GM13977 (cell line): Measurements from ENCODE around the gene PACC1.

Source experiments
- DNase-seq: peaks from one replicate; pipeline ENCODE4 v3.0.0; 2012; ENCODE audit warnings: low spot score
- CTCF ChIP-seq: IDR thresholded peaks from 2 replicates; pipeline ENCODE4 v1.5.1; 2012; ENCODE audit warnings: mild to moderate bottlenecking, control low read depth; ENCODE audit not compliant: insufficient read depth; ENCODE audit errors: extremely low read depth, missing control alignments
- in situ Hi-C: fragments of 300-500 bp; cut with MboI; formaldehyde crosslinking; loops from one replicate; pipeline ENCODE4 v1.12.0; 2022; ENCODE audit warnings: low sequenced_read_pairs, low pct_unique_long_range_greater_than_20kb, mixed read lengths, inconsistent platforms; ENCODE audit not compliant: unreplicated experiment

The PACC1 gene

GRCh38 chr1:212457740-212458338, 43.2 kb upstream of the PACC1 start:
- TF ChIP-seq CTCF: peak; percentile 81
- in situ Hi-C loops: loop anchor here (25.0 kb wide), 1 partner anchor 529 kb away; no protein-coding TSS in a partner anchor
- DNase-seq: peak; percentile 73

DNA sequence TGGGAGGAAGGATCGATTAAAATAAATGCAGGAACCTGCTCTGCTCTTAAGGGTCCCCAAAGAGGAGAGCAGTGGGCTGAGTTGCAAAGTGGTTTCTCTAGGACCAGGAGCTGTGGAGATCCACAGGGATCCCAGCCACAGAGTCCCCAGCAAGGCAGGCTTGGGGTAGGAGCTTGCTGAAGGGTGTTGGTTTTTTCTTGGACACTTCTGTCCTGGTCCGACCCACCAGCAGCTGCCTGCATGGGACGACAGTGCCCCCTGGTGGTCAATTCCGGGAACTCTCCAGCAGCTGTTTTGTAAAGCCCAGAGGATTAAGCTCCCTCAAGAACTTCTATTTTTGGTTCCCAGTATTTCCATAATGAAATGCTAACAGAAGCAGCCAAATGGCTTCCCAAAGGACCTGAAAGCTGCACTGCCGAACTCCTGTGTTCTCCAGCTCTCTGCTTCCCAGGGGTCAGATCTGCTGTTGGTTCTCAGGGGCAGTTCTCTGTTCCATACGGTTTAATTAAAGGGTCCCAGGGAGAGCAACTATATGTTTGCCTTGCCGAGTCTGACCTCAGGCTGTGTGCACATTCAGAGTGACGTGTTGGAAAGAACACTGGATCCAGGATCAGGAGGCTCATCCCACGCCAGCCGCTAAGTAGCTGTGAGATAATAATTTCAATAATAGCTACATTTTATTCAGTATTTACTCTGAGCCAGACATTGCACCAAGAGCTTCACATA, 41.3 kb upstream of the PACC1 start:
- DNase-seq: peak; percentile 83
- peak; percentile 92 for TF ChIP-seq CTCF
- in situ Hi-C loops: loop anchor here (25.0 kb wide), 1 partner anchor 531 kb away; no protein-coding TSS in a partner anchor

- DNase-seq: no peak
- in situ Hi-C loops: loop anchor here (25.0 kb wide), 1 partner anchor 532 kb away; no protein-coding TSS in a partner anchor
- no peak for TF ChIP-seq CTCF
These were observed 40.7 kb upstream of the PACC1 start for GRCh38 chr1:212455401-212455800.

GRCh38 chr1:212454741-212455140, 40.1 kb upstream of the PACC1 start:
- TF ChIP-seq CTCF: no peak
- DNase-seq: no peak
- in situ Hi-C loops: loop anchor here (25.0 kb wide), 1 partner anchor 533 kb away; no protein-coding TSS in a partner anchor

DNA sequence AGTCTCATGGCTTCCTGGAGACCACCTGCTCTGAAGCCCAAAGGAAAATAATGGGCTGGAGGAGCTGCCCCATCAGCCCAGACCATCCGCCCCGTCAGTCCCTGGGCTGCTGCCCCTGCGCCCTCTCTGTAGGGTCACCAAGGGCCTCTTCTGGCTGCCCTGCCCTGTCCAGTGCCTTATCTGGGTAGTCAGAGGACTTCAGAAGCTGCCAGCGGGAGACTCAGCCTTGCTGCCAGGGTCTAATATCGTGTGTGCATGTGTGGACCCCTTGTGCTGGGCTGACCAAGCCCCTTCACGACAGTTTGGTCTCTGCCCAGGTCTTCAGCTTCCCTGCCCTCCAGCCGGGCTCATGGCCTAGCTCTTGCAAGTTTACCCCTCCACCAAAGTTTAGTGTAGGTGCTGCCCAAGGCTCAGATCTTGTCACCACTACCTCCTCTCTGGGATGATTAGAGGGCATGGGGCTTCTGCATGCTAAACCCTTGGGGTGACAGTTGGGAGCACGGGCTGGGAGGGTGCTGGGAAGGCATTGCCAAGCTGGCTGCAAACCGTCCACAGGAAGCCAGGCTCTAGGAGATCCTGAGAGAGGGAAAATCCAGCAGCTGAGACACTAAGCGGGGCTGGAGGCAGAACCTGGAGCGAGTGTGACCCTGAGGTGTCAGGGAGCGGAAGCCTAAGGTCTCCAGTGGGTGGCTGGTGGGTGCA, 38.6 kb upstream of the PACC1 start:
- no peak for DNase-seq
- in situ Hi-C loops: loop anchor here (25.0 kb wide), 1 partner anchor 534 kb away; no protein-coding TSS in a partner anchor
- TF ChIP-seq CTCF: no peak

- in situ Hi-C loops: loop anchor here (25.0 kb wide), 1 partner anchor 535 kb away; no protein-coding TSS in a partner anchor
- TF ChIP-seq CTCF: no peak
- DNase-seq: no peak
These were observed 37.9 kb upstream of the PACC1 start for GRCh38 chr1:212452323-212453155.
